GM19455 (cell line): ENCODE measurements around the gene MYLK.

Experiments used
- ATAC-seq: cut with Tn5 transposase; IDR thresholded peaks from one replicate; pipeline ENCODE4 v1.9.1; 2021; ENCODE audit not compliant: unreplicated experiment

Gene MYLK

GRCh38 chr3:123571264-123571972 lies 312.7 kb downstream of the MYLK start:
- ATAC-seq = no peak

- no peak for ATAC-seq
Observed at GRCh38 chr3:123568875-123569274, 315.3 kb downstream of the MYLK start.

GRCh38 chr3:123568034-123568433 lies 316.1 kb downstream of the MYLK start:
- ATAC-seq = no peak

GRCh38 chr3:123564056-123564455 lies 320.1 kb downstream of the MYLK start:
- no peak for ATAC-seq

- ATAC-seq = no peak
Observed at GRCh38 chr3:123562547-123562946, 321.6 kb downstream of the MYLK start.

- no peak for ATAC-seq
Observed at GRCh38 chr3:123561188-123561587, 322.9 kb downstream of the MYLK start.
